SU-DHL-6 (cell line): Measurements from ENCODE around the gene B3GNT9.

Experiments
- H2AFZ ChIP-seq: fragments of 200-600 bp; sonication (generic); 2 replicates; pipeline ENCODE4 v1.6.1; 2014; ENCODE audit warnings: low read depth, mild to moderate bottlenecking, moderate library complexity, mixed read lengths, antibody characterized with exemption, low read length; ENCODE audit not compliant: severe bottlenecking
- H3F3A ChIP-seq: fragments of 200-600 bp; shearing (Covaris generic); 2 replicates; pipeline ENCODE4 v1.6.0; 2016; ENCODE audit warnings: antibody characterized with exemption, mild to moderate bottlenecking; ENCODE audit not compliant: insufficient read depth
- H3K27ac ChIP-seq: fragments of 200-600 bp; sonication (generic); 2 replicates; pipeline ENCODE4 v1.5.1; 2016; ENCODE audit warnings: low read depth, mild to moderate bottlenecking, low read length, moderate library complexity, mixed read lengths
- H3K27me3 ChIP-seq: fragments of 200-600 bp; sonication (generic), shearing (Covaris generic); 2 replicates; pipeline ENCODE4 v1.6.0; 2014; ENCODE audit warnings: mild to moderate bottlenecking, low read length
- H3K36me3 ChIP-seq: fragments of 200-600 bp; sonication (generic); 2 replicates; pipeline ENCODE4 v1.6.1; 2014; ENCODE audit warnings: mild to moderate bottlenecking, low read length, mixed read lengths
- H3K4me2 ChIP-seq: fragments of 300-600, 200-600 bp; shearing (Covaris generic), sonication (generic); 2 replicates; pipeline ENCODE4 v1.6.0; 2014; ENCODE audit warnings: low read length, low read depth, mild to moderate bottlenecking; ENCODE audit not compliant: poor library complexity, severe bottlenecking
- H3K4me3 ChIP-seq: fragments of 200-600 bp; sonication (generic); 2 replicates; pipeline ENCODE4 v1.5.1; 2014; ENCODE audit warnings: antibody characterized with exemption, low read length, mild to moderate bottlenecking, mixed read lengths; ENCODE audit not compliant: insufficient read depth, poor library complexity, severe bottlenecking
- H3K79me2 ChIP-seq: fragments of 200-600 bp; sonication (generic); 2 replicates; pipeline ENCODE4 v1.6.1; 2014; ENCODE audit warnings: mild to moderate bottlenecking, low read length, moderate library complexity; ENCODE audit not compliant: insufficient read depth
- H3K9ac ChIP-seq: fragments of 200-600 bp; sonication (generic); 2 replicates; pipeline ENCODE4 v1.7.0; 2014; ENCODE audit warnings: mild to moderate bottlenecking, low read length
- H3K9me2 ChIP-seq: fragments of 200-600 bp; sonication (generic); replicated peaks from 2 replicates; pipeline ENCODE4 v1.6.1; 2014; ENCODE audit warnings: low read length; ENCODE audit not compliant: insufficient read depth
- H3K9me3 ChIP-seq: fragments of 200-600 bp; sonication (generic); 2 replicates; pipeline ENCODE4 v1.6.1; 2014; ENCODE audit warnings: low read length, mixed read lengths; ENCODE audit not compliant: insufficient read depth
- H4K20me1 ChIP-seq: fragments of 200-600 bp; sonication (generic); 2 replicates; pipeline ENCODE4 v1.6.1; 2014; ENCODE audit warnings: low read depth, mild to moderate bottlenecking, antibody characterized with exemption, low read length, moderate library complexity, mixed read lengths
- EZH2phosphoT487 ChIP-seq: fragments of 200-600 bp; sonication (generic), shearing (Covaris generic); conservative IDR thresholded peaks from 2 replicates; pipeline ENCODE4 v1.6.1; 2018; ENCODE audit warnings: mild to moderate bottlenecking, antibody characterized with exemption, low read length, moderate library complexity, mixed read lengths
- TF ChIP-seq, protein P1 (sequence below): fragments of 200-600 bp; sonication (generic); IDR thresholded peaks from one replicate; pipeline ENCODE4 v1.5.1; 2017; ENCODE audit warnings: antibody characterized with exemption, mild to moderate bottlenecking, low read length, moderate library complexity; ENCODE audit not compliant: insufficient read depth, poor library complexity, severe bottlenecking

Gene B3GNT9

DNA sequence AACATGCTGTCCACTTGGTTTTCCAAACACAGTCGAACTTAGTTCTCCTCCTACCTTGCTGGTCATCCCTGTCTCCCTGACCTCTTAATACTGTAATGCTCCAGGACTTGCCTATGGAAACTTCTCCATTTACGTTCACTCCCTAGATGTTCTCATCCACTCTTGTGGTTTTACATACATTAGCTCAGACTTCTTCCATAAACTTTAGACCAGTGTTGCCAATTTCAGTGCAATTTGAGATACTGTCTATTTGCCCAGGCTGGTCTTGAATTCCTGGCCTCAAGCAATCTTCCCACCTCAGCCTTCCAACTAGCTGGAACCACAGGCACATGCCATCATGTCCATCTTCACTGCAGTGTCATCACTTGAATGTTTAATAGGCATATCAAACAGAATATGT, 31.5 kb upstream of the B3GNT9 start:
- no peak overlapping the region; the same call in 1 of the 2 replicates for H3K9ac ChIP-seq
- no peaks in the 10 kb centered on the region for H4K20me1 ChIP-seq
- H3K79me2 ChIP-seq = no peaks in the 10 kb centered on the region
- no peak overlapping the region for H3K27ac ChIP-seq
- peak overlapping the region; percentile 88 for H3K4me2 ChIP-seq
- no peak overlapping the region for H3K4me3 ChIP-seq
- TF ChIP-seq EZH2phosphoT487 = no peak
- TF ChIP-seq, protein P1, sequence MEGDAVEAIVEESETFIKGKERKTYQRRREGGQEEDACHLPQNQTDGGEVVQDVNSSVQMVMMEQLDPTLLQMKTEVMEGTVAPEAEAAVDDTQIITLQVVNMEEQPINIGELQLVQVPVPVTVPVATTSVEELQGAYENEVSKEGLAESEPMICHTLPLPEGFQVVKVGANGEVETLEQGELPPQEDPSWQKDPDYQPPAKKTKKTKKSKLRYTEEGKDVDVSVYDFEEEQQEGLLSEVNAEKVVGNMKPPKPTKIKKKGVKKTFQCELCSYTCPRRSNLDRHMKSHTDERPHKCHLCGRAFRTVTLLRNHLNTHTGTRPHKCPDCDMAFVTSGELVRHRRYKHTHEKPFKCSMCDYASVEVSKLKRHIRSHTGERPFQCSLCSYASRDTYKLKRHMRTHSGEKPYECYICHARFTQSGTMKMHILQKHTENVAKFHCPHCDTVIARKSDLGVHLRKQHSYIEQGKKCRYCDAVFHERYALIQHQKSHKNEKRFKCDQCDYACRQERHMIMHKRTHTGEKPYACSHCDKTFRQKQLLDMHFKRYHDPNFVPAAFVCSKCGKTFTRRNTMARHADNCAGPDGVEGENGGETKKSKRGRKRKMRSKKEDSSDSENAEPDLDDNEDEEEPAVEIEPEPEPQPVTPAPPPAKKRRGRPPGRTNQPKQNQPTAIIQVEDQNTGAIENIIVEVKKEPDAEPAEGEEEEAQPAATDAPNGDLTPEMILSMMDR = no peak
- H2AFZ ChIP-seq = no peak overlapping the region
- H3K9me2 ChIP-seq = no peaks in the 10 kb centered on the region
- no peaks in the 10 kb centered on the region for H3F3A ChIP-seq
- no peaks in the 10 kb centered on the region for H3K27me3 ChIP-seq
- H3K9me3 ChIP-seq = no peaks in the 10 kb centered on the region
- H3K36me3 ChIP-seq = no peaks in the 10 kb centered on the region

DNA sequence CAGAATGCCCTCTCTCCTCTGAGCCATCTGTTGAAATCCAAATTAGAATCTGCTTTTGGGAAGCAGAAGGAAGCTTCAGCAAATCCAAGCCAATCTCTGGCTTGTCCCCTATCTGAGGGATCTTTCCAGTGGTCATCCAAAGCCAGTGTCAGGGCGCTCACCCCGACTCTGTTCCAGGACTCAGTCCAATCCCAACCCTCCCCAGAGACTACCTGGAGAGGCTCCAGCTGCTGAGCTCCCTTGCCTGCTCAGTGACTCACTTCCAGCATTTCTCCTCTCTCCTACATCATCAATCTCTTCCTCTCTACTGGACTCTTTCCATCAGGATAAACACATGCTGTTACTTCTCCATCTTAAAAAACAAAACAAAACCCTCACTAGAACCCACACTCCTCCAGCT, 30.5 kb upstream of the B3GNT9 start:
- Histone ChIP-seq H3K9me3 (no peaks in the 10 kb centered on the region), H3K36me3 (no peaks in the 10 kb centered on the region), H4K20me1 (no peaks in the 10 kb centered on the region), H3K4me2 (no peak overlapping the region), H3K4me3 (no peak overlapping the region), H3K9ac (no peak overlapping the region), H2AFZ (no peak overlapping the region), H3K27ac (no peak overlapping the region), H3K9me2 (no peaks in the 10 kb centered on the region), H3K79me2 (no peaks in the 10 kb centered on the region), H3K27me3 (no peaks in the 10 kb centered on the region), H3F3A (no peaks in the 10 kb centered on the region)
- TF ChIP-seq, protein P1 = no peak
- no peak for TF ChIP-seq EZH2phosphoT487

DNA sequence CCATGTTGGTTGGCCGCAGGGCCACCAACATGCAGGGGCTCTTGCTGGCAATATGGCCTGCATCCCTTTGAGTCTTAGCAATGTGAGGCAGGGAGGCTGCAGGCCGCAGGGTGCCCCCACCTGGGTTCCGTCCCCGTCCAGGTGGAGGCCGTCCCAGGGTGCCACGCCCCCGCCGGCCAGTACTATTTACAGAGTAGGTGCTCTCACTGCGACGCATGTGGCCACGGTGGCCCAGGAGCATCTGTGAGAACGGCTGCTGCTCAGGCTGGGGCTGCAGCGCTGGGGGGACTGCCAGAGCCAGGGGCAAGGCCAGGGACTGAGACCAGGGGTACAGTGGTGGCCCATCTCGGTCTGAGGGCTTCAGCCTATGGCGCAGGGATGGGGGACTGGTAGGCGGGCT, 29.4 kb upstream of the B3GNT9 start:
- Histone ChIP-seq H3K9me2 (no peaks in the 10 kb centered on the region), H3K27ac (no peak overlapping the region), H2AFZ (no peak overlapping the region), H3K9ac (no peak overlapping the region), H3K27me3 (no peaks in the 10 kb centered on the region), H3K36me3 (no peaks in the 10 kb centered on the region), H3K79me2 (no peaks in the 10 kb centered on the region), H3F3A (no peaks in the 10 kb centered on the region), H3K4me2 (no peak overlapping the region), H4K20me1 (no peaks in the 10 kb centered on the region), H3K4me3 (no peak overlapping the region), H3K9me3 (no peaks in the 10 kb centered on the region)
- TF ChIP-seq, protein P1 = no peak
- no peak for TF ChIP-seq EZH2phosphoT487
